Inflammatory macrophage treated with lipopolysaccharide for 4 hours (primary cell): ENCODE results near the gene DNASE1L2.

ENCODE experiments used
- DNase-seq: peaks from one replicate; pipeline ENCODE4 v3.0.0-alpha.2; 2020

The DNASE1L2 gene

GRCh38 chr16:2271848-2272461 lies 35.7 kb downstream of the DNASE1L2 start:
- DNase-seq, result no peak

GRCh38 chr16:2273484-2273883 lies 37.2 kb downstream of the DNASE1L2 start:
- no peak for DNase-seq

GRCh38 chr16:2273931-2274330 lies 37.7 kb downstream of the DNASE1L2 start:
- no peak for DNase-seq

- no peak for DNase-seq
Observed at GRCh38 chr16:2275476-2276367, 39.5 kb downstream of the DNASE1L2 start.

GRCh38 chr16:2276368-2277195 lies 40.3 kb downstream of the DNASE1L2 start:
- DNase-seq, result no peak

- DNase-seq, result no peak
Observed at GRCh38 chr16:2277466-2278271, 41.4 kb downstream of the DNASE1L2 start.

GRCh38 chr16:2278272-2278608 lies 42.0 kb downstream of the DNASE1L2 start:
- no peak for DNase-seq

- no peak for DNase-seq
Observed at GRCh38 chr16:2278956-2279800, 42.9 kb downstream of the DNASE1L2 start.

GRCh38 chr16:2280461-2280860 lies 44.2 kb downstream of the DNASE1L2 start:
- no peak for DNase-seq

GRCh38 chr16:2280981-2281542 lies 44.8 kb downstream of the DNASE1L2 start:
- no peak for DNase-seq

- DNase-seq, result no peak
Observed at GRCh38 chr16:2282262-2282661, 46.0 kb downstream of the DNASE1L2 start.

GRCh38 chr16:2282866-2283555 lies 46.8 kb downstream of the DNASE1L2 start:
- no peak for DNase-seq

- no peak for DNase-seq
Observed at GRCh38 chr16:2284001-2284770, 47.9 kb downstream of the DNASE1L2 start.

- DNase-seq, result no peak
Observed at GRCh38 chr16:2284797-2285576, 48.7 kb downstream of the DNASE1L2 start.

- DNase-seq, result no peak
Observed at GRCh38 chr16:2285731-2286191, 49.5 kb downstream of the DNASE1L2 start.

GRCh38 chr16:2286550-2286949 lies 50.3 kb downstream of the DNASE1L2 start:
- DNase-seq, result no peak

- DNase-seq, result no peak
Observed at GRCh38 chr16:2287916-2288547, 51.8 kb downstream of the DNASE1L2 start.
